Measurements from ENCODE around the gene FAM237A.

FAM237A gene

DNA sequence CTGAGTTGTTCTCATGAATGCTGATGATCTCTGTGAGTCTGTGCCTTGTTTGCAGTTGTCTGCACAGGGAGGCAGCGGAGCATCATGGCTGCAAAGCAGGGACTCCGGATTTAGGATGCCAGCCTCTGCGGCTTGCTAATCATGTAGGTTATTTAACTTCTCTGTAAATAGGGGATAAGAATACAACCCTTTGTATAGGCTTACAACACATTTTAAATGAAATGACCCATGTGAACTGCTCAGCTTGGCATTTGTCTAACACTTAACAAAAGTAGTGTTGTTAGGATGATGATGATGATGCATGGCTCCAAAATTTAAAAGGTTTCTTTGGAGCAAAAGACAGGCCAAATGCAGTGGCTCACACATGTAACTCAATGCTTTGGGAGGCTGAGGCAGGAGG lies 56.5 kb downstream of the FAM237A start:
- no peak for DNase-seq (ENCODE audit: extremely low read depth, low read depth)
- TF ChIP-seq, protein P1, sequence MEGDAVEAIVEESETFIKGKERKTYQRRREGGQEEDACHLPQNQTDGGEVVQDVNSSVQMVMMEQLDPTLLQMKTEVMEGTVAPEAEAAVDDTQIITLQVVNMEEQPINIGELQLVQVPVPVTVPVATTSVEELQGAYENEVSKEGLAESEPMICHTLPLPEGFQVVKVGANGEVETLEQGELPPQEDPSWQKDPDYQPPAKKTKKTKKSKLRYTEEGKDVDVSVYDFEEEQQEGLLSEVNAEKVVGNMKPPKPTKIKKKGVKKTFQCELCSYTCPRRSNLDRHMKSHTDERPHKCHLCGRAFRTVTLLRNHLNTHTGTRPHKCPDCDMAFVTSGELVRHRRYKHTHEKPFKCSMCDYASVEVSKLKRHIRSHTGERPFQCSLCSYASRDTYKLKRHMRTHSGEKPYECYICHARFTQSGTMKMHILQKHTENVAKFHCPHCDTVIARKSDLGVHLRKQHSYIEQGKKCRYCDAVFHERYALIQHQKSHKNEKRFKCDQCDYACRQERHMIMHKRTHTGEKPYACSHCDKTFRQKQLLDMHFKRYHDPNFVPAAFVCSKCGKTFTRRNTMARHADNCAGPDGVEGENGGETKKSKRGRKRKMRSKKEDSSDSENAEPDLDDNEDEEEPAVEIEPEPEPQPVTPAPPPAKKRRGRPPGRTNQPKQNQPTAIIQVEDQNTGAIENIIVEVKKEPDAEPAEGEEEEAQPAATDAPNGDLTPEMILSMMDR (IDR thresholded peaks at IDR 0.05; ENCODE audit: low read depth, low read length, missing control alignments), result no peak
- no peak overlapping the region for H3K4me3 ChIP-seq (replicated peaks; ENCODE audit: low read depth, low read length)
